Natural killer cell (primary cell): Measurements from ENCODE around the gene TMEM82. TPM values are rescaled to one million over a fixed set of nuclear protein-coding genes. Genes with fewer than 3 reads are reported as not detected.

Experiments
- ATAC-seq, 3 donors: fragments of 150-1000 bp in 2 of 3; fragments of 200-7000 bp in 1 of 3; cut with Tn5 transposase; 1 replicate in 1 of 3; 2 replicates in 2 of 3; pipeline ENCODE4 v1.10.0; 2021; ENCODE audit warnings: mild to moderate bottlenecking in 2 of 3, moderate library complexity in 2 of 3
- DNase-seq, 2 donors: peaks; one replicate each; pipeline versions ENCODE4 v3.0.0 to v3.0.0-alpha.2; 2013 to 2021; ENCODE audit warnings: mixed read lengths in 1 of 2
- H3K27ac ChIP-seq: one replicate; pipeline ENCODE4 v1.5.1; 2013; ENCODE audit warnings: mild to moderate bottlenecking, low read length
- H3K27me3 ChIP-seq: one replicate; pipeline ENCODE4 v1.6.1; 2013; ENCODE audit warnings: low read length; ENCODE audit not compliant: control insufficient read depth, insufficient read depth
- H3K36me3 ChIP-seq: one replicate; pipeline ENCODE4 v1.6.1; 2013; ENCODE audit warnings: low read length; ENCODE audit not compliant: control insufficient read depth, insufficient read depth
- H3K4me1 ChIP-seq: one replicate; pipeline ENCODE4 v1.6.1; 2013; ENCODE audit warnings: low read length; ENCODE audit not compliant: control insufficient read depth, insufficient read depth
- H3K4me3 ChIP-seq: one replicate; pipeline ENCODE4 v1.5.1; 2013; ENCODE audit warnings: low read length
- H3K9me3 ChIP-seq: one replicate; pipeline ENCODE4 v1.6.1; 2013; ENCODE audit warnings: low read length; ENCODE audit not compliant: control insufficient read depth, insufficient read depth
- H3K27ac Mint-ChIP-seq, 2 donors: one replicate each; pipeline ENCODE4 v1.8.0; 2022; ENCODE audit warnings: mild to moderate bottlenecking in 2 of 2, mixed read lengths in 2 of 2, moderate library complexity in 1 of 2
- H3K27me3 Mint-ChIP-seq, 2 donors: one replicate each; pipeline ENCODE4 v1.8.0; 2022; ENCODE audit warnings: low read depth in 2 of 2, mixed read lengths in 2 of 2
- H3K36me3 Mint-ChIP-seq: one replicate; pipeline ENCODE4 v1.8.0; 2022; ENCODE audit warnings: mixed read lengths
- H3K4me1 Mint-ChIP-seq, 2 donors: one replicate each; pipeline ENCODE4 v1.8.0; 2022; ENCODE audit warnings: mixed read lengths in 2 of 2
- H3K4me3 Mint-ChIP-seq: one replicate; pipeline ENCODE4 v1.8.0; 2022; ENCODE audit warnings: mild to moderate bottlenecking, moderate library complexity, mixed read lengths
- H3K9me3 Mint-ChIP-seq, 2 donors: one replicate each; pipeline ENCODE4 v1.8.0; 2022; ENCODE audit warnings: mixed read lengths in 2 of 2
- CTCF ChIP-seq: fragments of 200-600 bp; IDR thresholded peaks from one replicate; pipeline ENCODE4 v1.8.0; 2022; ENCODE audit warnings: antibody characterized with exemption
- WGBS: methylation state at CpG from one replicate; pipeline ENCODE4 v1.1.7; 2013; ENCODE audit warnings: missing lambda C conversion rate; ENCODE audit not compliant: insufficient coverage; 5-methylcytosine and 5-hydroxymethylcytosine counted together
- intact Hi-C: fragments of 100-400 bp; cut with micrococcal nuclease; formaldehyde crosslinking; loops from one replicate; pipeline ENCODE4 v1.14.2; 2022
- total RNA-seq, 4 donors: library from RNA; stranded (reverse); fragments of 120-200 nt in 1 of 4; gene quantifications; one replicate each; pipeline versions ENCODE4 v1.2.3 to v1.2.4, GENCODE V29; 2013 to 2022

TMEM82 gene
- total RNA-seq, 3 donors from 2014 or later (not counting 1 experiment from before 2014, with no cell fraction given) = not detected

GRCh38 chr1:15712168-15712567 lies 30.1 kb upstream of the TMEM82 start:
- no peaks in the 10 kb centered on the region for H3K36me3 Mint-ChIP-seq
- Histone ChIP-seq H3K27me3 (no peaks in the 10 kb centered on the region), H3K4me1 (no peaks in the 10 kb centered on the region), H3K27ac (no peak overlapping the region), H3K9me3 (no peaks in the 10 kb centered on the region), H3K36me3 (peaks cover 11% of the 10 kb centered on the region), H3K4me3 (no peak overlapping the region)
- intact Hi-C loops = no loop called here
- peaks cover 16 to 17% of the 10 kb centered on the region in 2 donors for H3K4me1 Mint-ChIP-seq
- 51% methylated on average over 4 of the region's 4 CpGs for WGBS
- no peaks in the 10 kb centered on the region for H3K27me3 Mint-ChIP-seq
- DNase-seq (no peak), ATAC-seq (peak; percentile 32 to 75 (median 52))
- TF ChIP-seq CTCF = no peak
- H3K27ac Mint-ChIP-seq = peak overlapping the region in 1 of 2 donors; percentile 3
- H3K9me3 Mint-ChIP-seq = no peaks in the 10 kb centered on the region
- no peak overlapping the region for H3K4me3 Mint-ChIP-seq

DNA sequence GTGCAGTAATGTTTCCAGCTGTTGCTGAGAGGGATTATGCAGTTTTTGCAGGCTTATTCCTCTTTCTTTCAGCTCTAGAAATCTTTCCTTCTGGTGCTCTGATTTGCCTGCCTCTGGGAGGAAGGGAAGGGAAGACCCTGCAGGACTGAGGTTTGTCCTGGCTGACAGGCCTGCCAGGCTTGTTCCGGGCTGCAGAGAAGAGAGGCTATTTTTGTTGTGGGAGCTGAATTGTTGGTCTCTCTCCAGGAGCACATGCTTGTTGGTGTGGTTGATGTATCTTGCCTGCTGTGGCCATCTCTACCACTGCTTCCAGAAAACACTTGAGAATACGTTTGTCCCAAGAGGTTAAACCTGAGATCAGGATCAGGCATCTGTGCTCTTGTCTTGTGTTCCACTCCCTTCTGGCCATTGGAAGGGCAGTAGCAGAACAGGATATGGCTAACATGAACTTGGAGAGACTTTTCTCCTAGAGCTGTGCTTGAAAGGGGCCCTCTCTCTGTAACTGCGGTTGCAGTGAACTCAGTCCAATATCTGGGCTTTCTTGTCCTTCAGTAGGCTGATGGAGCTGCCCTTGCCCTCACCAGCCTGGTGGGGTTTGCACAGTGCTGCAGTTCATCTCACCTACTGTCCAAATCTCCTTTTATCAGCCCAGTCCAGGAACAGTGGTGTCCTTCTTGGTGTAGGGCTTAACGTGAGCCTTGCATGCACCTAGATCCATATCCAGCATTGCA lies 27.7 kb upstream of the TMEM82 start:
- 94% methylated on average over 4 of the region's 4 CpGs for WGBS
- Histone ChIP-seq H3K4me1 (no peaks in the 10 kb centered on the region), H3K27me3 (no peaks in the 10 kb centered on the region), H3K4me3 (no peak overlapping the region), H3K9me3 (no peaks in the 10 kb centered on the region), H3K36me3 (peaks cover 27% of the 10 kb centered on the region), H3K27ac (no peak overlapping the region)
- intact Hi-C loops = no loop called here
- no peak for DNase-seq
- TF ChIP-seq CTCF = no peak
- Mint-ChIP-seq H3K36me3 (no peaks in the 10 kb centered on the region), H3K27me3 (no peaks in the 10 kb centered on the region), H3K27ac (no peak overlapping the region), H3K9me3 (no peaks in the 10 kb centered on the region), H3K4me1 (peaks cover 14 to 16% of the 10 kb centered on the region in 2 donors), H3K4me3 (no peak overlapping the region)
- ATAC-seq = no peak

GRCh38 chr1:15717418-15718125 lies 24.7 kb upstream of the TMEM82 start:
- Mint-ChIP-seq H3K4me3 (no peak overlapping the region), H3K9me3 (no peaks in the 10 kb centered on the region), H3K27me3 (no peaks in the 10 kb centered on the region), H3K4me1 (peaks cover 0 to 5% of the 10 kb centered on the region in 2 donors), H3K27ac (no peak overlapping the region), H3K36me3 (no peaks in the 10 kb centered on the region)
- Histone ChIP-seq H3K4me1 (no peaks in the 10 kb centered on the region), H3K27ac (no peak overlapping the region), H3K27me3 (no peaks in the 10 kb centered on the region), H3K9me3 (no peaks in the 10 kb centered on the region), H3K4me3 (no peak overlapping the region), H3K36me3 (peaks cover 46% of the 10 kb centered on the region)
- intact Hi-C loops = no loop called here
- no peak for TF ChIP-seq CTCF
- ATAC-seq = no peak
- WGBS = 97% methylated on average over 11 of the region's 11 CpGs
- no peak for DNase-seq
